ENCODE measurements around the gene FOXN3. TPM values are rescaled to one million over a fixed set of nuclear protein-coding genes. Genes with fewer than 3 reads are reported as not detected.

The FOXN3 gene
- total RNA-seq, 4 donors from 2014 or later = 66.1 to 130 (median 109) TPM

- H3K4me1 ChIP-seq = peaks cover 0 to 5% (median 0%) of the 10 kb centered on the region in 4 donors
- H3K4me3 ChIP-seq = no peak overlapping the region
- intact Hi-C loops (cut with DNase I; ENCODE audit: low total_unique reads) = no loop called here
- 76 to 87% methylated on average over 4 to 6 of the region's 6 CpGs for WGBS, 2 donors (ENCODE audit: low coverage in 1 of 2)
- peaks cover 0 to 7% (median 0%) of the 10 kb centered on the region in 4 donors for H3K36me3 ChIP-seq
- TF ChIP-seq EP300 (IDR thresholded peaks at IDR 0.05; ENCODE audit: low read depth) (no peak), POLR2AphosphoS5 (IDR thresholded peaks at IDR 0.05) (no peak), POLR2A (IDR thresholded peaks at IDR 0.05) (no peak), CTCF (IDR thresholded peaks at IDR 0.05) (no peak)
- no peak for DNase-seq
- no peaks in the 10 kb centered on the region for H3K9me3 ChIP-seq
- no peak overlapping the region for H3K27ac ChIP-seq
- in situ Hi-C loops (cut with MboI; ENCODE audit: low pct_ligation_motif_present in 1 of 4, low pct_unique_long_range_greater_than_20kb in 1 of 4, low sequenced_read_pairs in 3 of 4) = no loop called here
- H3K27me3 ChIP-seq = no peaks in the 10 kb centered on the region
These were observed 133.5 kb downstream of the FOXN3 start for GRCh38 chr14:89283327-89284060.

- Histone ChIP-seq H3K9me3 (no peaks in the 10 kb centered on the region), H3K4me1 (no peaks in the 10 kb centered on the region), H3K4me3 (no peak overlapping the region), H3K27ac (no peak overlapping the region), H3K36me3 (peaks cover 0 to 7% (median 0%) of the 10 kb centered on the region in 4 donors), H3K27me3 (no peaks in the 10 kb centered on the region)
- no peak for DNase-seq
- TF ChIP-seq CTCF (IDR thresholded peaks at IDR 0.05) (no peak), POLR2A (IDR thresholded peaks at IDR 0.05) (no peak), POLR2AphosphoS5 (IDR thresholded peaks at IDR 0.05) (no peak), EP300 (IDR thresholded peaks at IDR 0.05; ENCODE audit: low read depth) (no peak)
- intact Hi-C loops (cut with DNase I; ENCODE audit: low total_unique reads) = no loop called here
- in situ Hi-C loops (cut with MboI; ENCODE audit: low pct_ligation_motif_present in 1 of 4, low pct_unique_long_range_greater_than_20kb in 1 of 4, low sequenced_read_pairs in 3 of 4) = no loop called here
- WGBS, 2 donors (ENCODE audit: low coverage in 1 of 2) = 89 to 97% methylated on average over 4 of the region's 4 CpGs
These were observed 134.8 kb downstream of the FOXN3 start for GRCh38 chr14:89282191-89282590.

GRCh38 chr14:89280600-89280999 is 136.4 kb downstream of the FOXN3 start:
- H3K9me3 ChIP-seq = no peaks in the 10 kb centered on the region
- no peak for DNase-seq
- intact Hi-C loops (cut with DNase I; ENCODE audit: low total_unique reads) = no loop called here
- in situ Hi-C loops (cut with MboI; ENCODE audit: low pct_ligation_motif_present in 1 of 4, low pct_unique_long_range_greater_than_20kb in 1 of 4, low sequenced_read_pairs in 3 of 4) = no loop called here
- H3K27me3 ChIP-seq = no peaks in the 10 kb centered on the region
- no peaks in the 10 kb centered on the region for H3K4me1 ChIP-seq
- no peak overlapping the region for H3K4me3 ChIP-seq
- H3K36me3 ChIP-seq = peaks cover 0 to 7% (median 0%) of the 10 kb centered on the region in 4 donors
- no peak overlapping the region for H3K27ac ChIP-seq
- no peak for TF ChIP-seq EP300 (IDR thresholded peaks at IDR 0.05; ENCODE audit: low read depth)
- no peak for TF ChIP-seq CTCF (IDR thresholded peaks at IDR 0.05)
- no peak for TF ChIP-seq POLR2A (IDR thresholded peaks at IDR 0.05)
- no peak for TF ChIP-seq POLR2AphosphoS5 (IDR thresholded peaks at IDR 0.05)
- 92 to 93% methylated on average over 8 to 10 of the region's 10 CpGs for WGBS, 2 donors (ENCODE audit: low coverage in 1 of 2)

GRCh38 chr14:89279649-89280232 is 137.3 kb downstream of the FOXN3 start:
- Histone ChIP-seq H3K9me3 (no peaks in the 10 kb centered on the region), H3K4me1 (no peaks in the 10 kb centered on the region), H3K27me3 (no peaks in the 10 kb centered on the region), H3K36me3 (peaks cover 0 to 7% (median 0%) of the 10 kb centered on the region in 4 donors), H3K4me3 (no peak overlapping the region), H3K27ac (no peak overlapping the region)
- no peak for DNase-seq
- intact Hi-C loops (cut with DNase I; ENCODE audit: low total_unique reads) = no loop called here
- WGBS, 2 donors (ENCODE audit: low coverage in 1 of 2) = 91 to 98% methylated on average over 7 to 9 of the region's 9 CpGs
- TF ChIP-seq EP300 (IDR thresholded peaks at IDR 0.05; ENCODE audit: low read depth) (no peak), POLR2A (IDR thresholded peaks at IDR 0.05) (no peak), POLR2AphosphoS5 (IDR thresholded peaks at IDR 0.05) (no peak), CTCF (IDR thresholded peaks at IDR 0.05) (no peak)
- in situ Hi-C loops (cut with MboI; ENCODE audit: low pct_ligation_motif_present in 1 of 4, low pct_unique_long_range_greater_than_20kb in 1 of 4, low sequenced_read_pairs in 3 of 4) = no loop called here

Measured in transverse colon (tissue), 4 donors.